HepG2 (cell line): ENCODE measurements around the gene SIK3. TPM values are rescaled to one million over a fixed set of nuclear protein-coding genes. Genes with fewer than 3 reads are reported as not detected.

Source experiments
- FIP1L1 ChIP-seq: fragments of 200-400 bp; formaldehyde crosslinking; IDR thresholded peaks from 2 replicates; pipeline ENCODE4 v1.6.1; 2018; ENCODE audit warnings: low read depth, mild to moderate bottlenecking, low read length, moderate library complexity, borderline replicate concordance; ENCODE audit not compliant: insufficient read depth
- HNRNPLL ChIP-seq: fragments of 200-400 bp; formaldehyde crosslinking; IDR thresholded peaks from 2 replicates; pipeline ENCODE4 v1.6.1; 2017; ENCODE audit warnings: mild to moderate bottlenecking, low read depth, low read length; ENCODE audit not compliant: poor library complexity, severe bottlenecking
- JUN ChIP-seq: sonication (generic); formaldehyde crosslinking; IDR thresholded peaks from 2 replicates; pipeline ENCODE4 v1.4.0; 2020; ENCODE audit warnings: mild to moderate bottlenecking, missing genetic modification reagents
- JUND ChIP-seq: sonication (generic); formaldehyde crosslinking; IDR thresholded peaks from 2 replicates; pipeline ENCODE4 v1.8.0; 2022; ENCODE audit warnings: mild to moderate bottlenecking, missing genetic modification reagents
- MAFG ChIP-seq: sonication (generic); formaldehyde crosslinking; IDR thresholded peaks from 2 replicates; pipeline ENCODE4 v1.5.1; 2020; ENCODE audit warnings: mild to moderate bottlenecking, missing genetic modification reagents
- MBNL3 ChIP-seq: fragments of 250-450 bp; sonication (Bioruptor Pico); conservative IDR thresholded peaks from 2 replicates; pipeline ENCODE4 v1.8.0; 2022; ENCODE audit warnings: mild to moderate bottlenecking, inconsistent platforms
- NFE2L2 ChIP-seq: fragments of 150-350 bp; IDR thresholded peaks from 2 replicates; pipeline ENCODE4 v1.6.1; 2014; ENCODE audit warnings: low read length
- NR2C2 ChIP-seq: sonication (generic); formaldehyde crosslinking; IDR thresholded peaks from 2 replicates; pipeline ENCODE4 v1.4.0; 2020; ENCODE audit warnings: missing genetic modification reagents, mild to moderate bottlenecking, moderate library complexity, borderline replicate concordance
- RBM39 ChIP-seq: fragments of 200-400 bp; formaldehyde crosslinking; IDR thresholded peaks from one replicate; pipeline ENCODE4 v1.6.1; 2018; ENCODE audit warnings: antibody characterized with exemption, mild to moderate bottlenecking, low read depth, low read length; ENCODE audit not compliant: poor library complexity, severe bottlenecking
- SRF ChIP-seq: IDR thresholded peaks from 2 replicates; pipeline ENCODE4 v1.6.1; 2011; ENCODE audit warnings: mild to moderate bottlenecking, low read depth, low read length, moderate library complexity
- SUZ12 ChIP-seq: fragments of 150-350 bp; IDR thresholded peaks from 2 replicates; pipeline ENCODE4 v1.6.1; 2014; ENCODE audit warnings: low read depth, low read length
- TOE1 ChIP-seq: sonication (generic); formaldehyde crosslinking; IDR thresholded peaks from 2 replicates; pipeline ENCODE4 v1.4.0; 2020; ENCODE audit warnings: mild to moderate bottlenecking, missing genetic modification reagents
- ZFP1 ChIP-seq: IDR thresholded peaks from 2 replicates; pipeline ENCODE4 v1.6.1; 2016
- ZNF235 ChIP-seq: sonication (generic); formaldehyde crosslinking; IDR thresholded peaks from 2 replicates; pipeline ENCODE4 v1.8.1; 2023; ENCODE audit warnings: mild to moderate bottlenecking, missing genetic modification reagents, borderline replicate concordance
- ZNF296 ChIP-seq: sonication (generic); formaldehyde crosslinking; conservative IDR thresholded peaks from 2 replicates; pipeline ENCODE4 v1.5.0; 2020; ENCODE audit warnings: mild to moderate bottlenecking, missing genetic modification reagents
- ZNF337 ChIP-seq: sonication (generic); formaldehyde crosslinking; IDR thresholded peaks from 2 replicates; pipeline ENCODE4 v1.5.1; 2020; ENCODE audit warnings: missing genetic modification reagents, low read depth, mild to moderate bottlenecking, borderline replicate concordance
- ZNF652 ChIP-seq: IDR thresholded peaks from 2 replicates; pipeline ENCODE4 v1.6.1; 2016; ENCODE audit warnings: low read depth, borderline replicate concordance
- ZNF713 ChIP-seq: sonication (generic); formaldehyde crosslinking; IDR thresholded peaks from 2 replicates; pipeline ENCODE4 v1.4.0; 2020; ENCODE audit warnings: mild to moderate bottlenecking, missing genetic modification reagents
- ZNF782 ChIP-seq: sonication (generic); formaldehyde crosslinking; IDR thresholded peaks from 2 replicates; pipeline ENCODE4 v1.4.0; 2020; ENCODE audit warnings: missing genetic modification reagents, mild to moderate bottlenecking, borderline replicate concordance
- ZNF788 ChIP-seq: sonication (generic); formaldehyde crosslinking; IDR thresholded peaks from 2 replicates; pipeline ENCODE4 v1.5.0; 2020; ENCODE audit warnings: mild to moderate bottlenecking, missing genetic modification reagents, borderline replicate concordance
- ZNF883 ChIP-seq: sonication (generic); formaldehyde crosslinking; IDR thresholded peaks from 2 replicates; pipeline ENCODE4 v1.5.1; 2020; ENCODE audit warnings: mild to moderate bottlenecking, missing genetic modification reagents; ENCODE audit errors: not compliant biosample characterization
- polyA plus RNA-seq, 8 experiments: library from polyadenylated mRNA; depleted of rRNA in 3 of 8; stranded (reverse) in 7 of 8; unstranded in 1 of 8; fragments of >200 nt; fragmentation: Illumina TruSeq in 4 of 8; extraction: Trizol in 4 of 8; gene quantifications; 2 replicates each; pipeline versions ENCODE4 v1.2.1 to v1.2.3, GENCODE V29; 2011 to 2016; ENCODE audit warnings: low read depth in 4 of 8, missing spikeins in 1 of 8, mixed read lengths in 1 of 8; ENCODE audit not compliant: insufficient read depth in 1 of 8
- total RNA-seq, 5 experiments: library from RNA; depleted of rRNA; stranded (reverse); fragments of >200 nt; fragmentation: Illumina TruSeq; extraction: Trizol; gene quantifications; 2 replicates each; pipeline ENCODE4 v1.2.3, GENCODE V29; 2016; ENCODE audit warnings: low read depth in 1 of 5
- TF ChIP-seq, protein P1 (sequence below): sonication (generic); formaldehyde crosslinking; IDR thresholded peaks from 2 replicates; pipeline ENCODE4 v1.4.0; 2020; ENCODE audit warnings: missing genetic modification reagents
- TF ChIP-seq, protein P2 (sequence below): IDR thresholded peaks from 2 replicates; pipeline ENCODE4 v1.6.1; 2016; ENCODE audit warnings: low read depth
- TF ChIP-seq, protein P3 (sequence below): sonication (generic); formaldehyde crosslinking; IDR thresholded peaks from 2 replicates; pipeline ENCODE4 v1.4.0; 2020; ENCODE audit warnings: missing genetic modification reagents
- TF ChIP-seq, protein P4 (sequence below): IDR thresholded peaks from 2 replicates; pipeline ENCODE4 v1.6.1; 2016; ENCODE audit warnings: control low read depth
- TF ChIP-seq, protein P5 (sequence below): sonication (generic); formaldehyde crosslinking; IDR thresholded peaks from 2 replicates; pipeline ENCODE4 v1.4.0; 2020; ENCODE audit warnings: missing genetic modification reagents

The SIK3 gene
- total and polyA plus RNA-seq, 2 of the 13 experiments (the other 11 are each of a cell fraction or from before 2014, with no cell fraction given): 5.7 to 9.8 TPM

DNA sequence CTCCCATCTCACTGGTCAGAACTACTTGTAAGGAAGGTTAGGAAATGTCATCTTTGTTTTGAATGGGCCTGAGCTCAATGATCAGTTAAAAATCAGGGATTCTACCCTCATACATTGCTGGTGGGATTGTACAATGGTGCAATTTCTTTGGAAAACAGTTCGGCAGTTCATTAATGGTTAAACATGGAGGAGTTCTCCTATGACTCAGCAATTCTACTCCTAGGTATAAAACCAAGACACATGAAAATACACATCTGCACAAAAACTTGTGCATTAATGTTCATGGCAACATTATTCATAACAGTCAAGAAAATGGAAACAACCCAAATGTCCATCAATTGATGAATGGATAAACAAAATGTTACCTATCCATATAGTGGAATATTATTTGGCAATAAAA, 301.7 kb downstream of the SIK3 start (continued):
- no peak for TF ChIP-seq ZNF296 (CRISPR knock-in tag)
- TF ChIP-seq ZNF883 (CRISPR knock-in tag): no peak
- TF ChIP-seq ZNF782 (CRISPR knock-in tag): no peak
- TF ChIP-seq JUND: no peak
- TF ChIP-seq TOE1 (CRISPR knock-in tag): no peak
- TF ChIP-seq ZNF788 (CRISPR knock-in tag): no peak
- peak; percentile 86 for TF ChIP-seq ZNF652 (CRISPR knock-in tag)
- TF ChIP-seq, protein P1, sequence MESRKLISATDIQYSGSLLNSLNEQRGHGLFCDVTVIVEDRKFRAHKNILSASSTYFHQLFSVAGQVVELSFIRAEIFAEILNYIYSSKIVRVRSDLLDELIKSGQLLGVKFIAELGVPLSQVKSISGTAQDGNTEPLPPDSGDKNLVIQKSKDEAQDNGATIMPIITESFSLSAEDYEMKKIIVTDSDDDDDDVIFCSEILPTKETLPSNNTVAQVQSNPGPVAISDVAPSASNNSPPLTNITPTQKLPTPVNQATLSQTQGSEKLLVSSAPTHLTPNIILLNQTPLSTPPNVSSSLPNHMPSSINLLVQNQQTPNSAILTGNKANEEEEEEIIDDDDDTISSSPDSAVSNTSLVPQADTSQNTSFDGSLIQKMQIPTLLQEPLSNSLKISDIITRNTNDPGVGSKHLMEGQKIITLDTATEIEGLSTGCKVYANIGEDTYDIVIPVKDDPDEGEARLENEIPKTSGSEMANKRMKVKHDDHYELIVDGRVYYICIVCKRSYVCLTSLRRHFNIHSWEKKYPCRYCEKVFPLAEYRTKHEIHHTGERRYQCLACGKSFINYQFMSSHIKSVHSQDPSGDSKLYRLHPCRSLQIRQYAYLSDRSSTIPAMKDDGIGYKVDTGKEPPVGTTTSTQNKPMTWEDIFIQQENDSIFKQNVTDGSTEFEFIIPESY (CRISPR knock-in tag): no peak
- no peak for TF ChIP-seq SRF
- no peak for TF ChIP-seq ZNF235
- no peak for TF ChIP-seq ZNF337
- no peak for TF ChIP-seq RBM39
- TF ChIP-seq ZFP1 (CRISPR knock-in tag): no peak
- no peak for TF ChIP-seq FIP1L1
- TF ChIP-seq MBNL3: no peak
- TF ChIP-seq MAFG: peak; percentile 61; the same call in 1 of the 2 replicates
- no peak for TF ChIP-seq JUN
- TF ChIP-seq, protein P2, sequence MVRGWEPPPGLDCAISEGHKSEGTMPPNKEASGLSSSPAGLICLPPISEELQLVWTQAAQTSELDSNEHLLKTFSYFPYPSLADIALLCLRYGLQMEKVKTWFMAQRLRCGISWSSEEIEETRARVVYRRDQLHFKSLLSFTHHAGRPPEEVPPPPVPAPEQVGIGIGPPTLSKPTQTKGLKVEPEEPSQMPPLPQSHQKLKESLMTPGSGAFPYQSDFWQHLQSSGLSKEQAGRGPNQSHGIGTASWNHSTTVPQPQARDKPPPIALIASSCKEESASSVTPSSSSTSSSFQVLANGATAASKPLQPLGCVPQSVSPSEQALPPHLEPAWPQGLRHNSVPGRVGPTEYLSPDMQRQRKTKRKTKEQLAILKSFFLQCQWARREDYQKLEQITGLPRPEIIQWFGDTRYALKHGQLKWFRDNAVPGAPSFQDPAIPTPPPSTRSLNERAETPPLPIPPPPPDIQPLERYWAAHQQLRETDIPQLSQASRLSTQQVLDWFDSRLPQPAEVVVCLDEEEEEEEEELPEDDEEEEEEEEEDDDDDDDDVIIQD: no peak
- TF ChIP-seq HNRNPLL: no peak
- TF ChIP-seq NR2C2 (CRISPR knock-in tag): no peak
- no peak for TF ChIP-seq ZNF713 (CRISPR knock-in tag)
- peak; percentile 97 for TF ChIP-seq NFE2L2
- TF ChIP-seq, protein P3, sequence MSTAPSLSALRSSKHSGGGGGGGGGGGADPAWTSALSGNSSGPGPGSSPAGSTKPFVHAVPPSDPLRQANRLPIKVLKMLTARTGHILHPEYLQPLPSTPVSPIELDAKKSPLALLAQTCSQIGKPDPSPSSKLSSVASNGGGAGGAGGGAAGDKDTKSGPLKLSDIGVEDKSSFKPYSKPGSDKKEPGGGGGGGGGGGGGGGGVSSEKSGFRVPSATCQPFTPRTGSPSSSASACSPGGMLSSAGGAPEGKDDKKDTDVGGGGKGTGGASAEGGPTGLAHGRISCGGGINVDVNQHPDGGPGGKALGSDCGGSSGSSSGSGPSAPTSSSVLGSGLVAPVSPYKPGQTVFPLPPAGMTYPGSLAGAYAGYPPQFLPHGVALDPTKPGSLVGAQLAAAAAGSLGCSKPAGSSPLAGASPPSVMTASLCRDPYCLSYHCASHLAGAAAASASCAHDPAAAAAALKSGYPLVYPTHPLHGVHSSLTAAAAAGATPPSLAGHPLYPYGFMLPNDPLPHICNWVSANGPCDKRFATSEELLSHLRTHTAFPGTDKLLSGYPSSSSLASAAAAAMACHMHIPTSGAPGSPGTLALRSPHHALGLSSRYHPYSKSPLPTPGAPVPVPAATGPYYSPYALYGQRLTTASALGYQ (CRISPR knock-in tag): no peak
- TF ChIP-seq, protein P4, sequence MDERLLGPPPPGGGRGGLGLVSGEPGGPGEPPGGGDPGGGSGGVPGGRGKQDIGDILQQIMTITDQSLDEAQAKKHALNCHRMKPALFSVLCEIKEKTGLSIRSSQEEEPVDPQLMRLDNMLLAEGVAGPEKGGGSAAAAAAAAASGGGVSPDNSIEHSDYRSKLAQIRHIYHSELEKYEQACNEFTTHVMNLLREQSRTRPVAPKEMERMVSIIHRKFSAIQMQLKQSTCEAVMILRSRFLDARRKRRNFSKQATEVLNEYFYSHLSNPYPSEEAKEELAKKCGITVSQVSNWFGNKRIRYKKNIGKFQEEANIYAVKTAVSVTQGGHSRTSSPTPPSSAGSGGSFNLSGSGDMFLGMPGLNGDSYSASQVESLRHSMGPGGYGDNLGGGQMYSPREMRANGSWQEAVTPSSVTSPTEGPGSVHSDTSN (CRISPR knock-in tag): no peak
- TF ChIP-seq, protein P5, sequence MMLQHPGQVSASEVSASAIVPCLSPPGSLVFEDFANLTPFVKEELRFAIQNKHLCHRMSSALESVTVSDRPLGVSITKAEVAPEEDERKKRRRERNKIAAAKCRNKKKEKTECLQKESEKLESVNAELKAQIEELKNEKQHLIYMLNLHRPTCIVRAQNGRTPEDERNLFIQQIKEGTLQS (CRISPR knock-in tag): no peak
- TF ChIP-seq SUZ12: no peak
